AG09319 (cell line): ENCODE results near the gene ARHGEF10L.
A peak's percentile ranks its signal among the peaks of the same experiment; 100 is the strongest.

Source experiments
- DNase-seq: peaks from one replicate; pipeline ENCODE4 v3.0.0-alpha.2; 2010; ENCODE audit warnings: low read depth; ENCODE audit errors: extremely low read depth
- TF ChIP-seq, protein P1 (sequence below): IDR thresholded peaks from 2 replicates; pipeline ENCODE4 v1.5.1; 2011; ENCODE audit warnings: low read depth, mild to moderate bottlenecking, inconsistent platforms, low read length, moderate library complexity

ARHGEF10L gene

GRCh38 chr1:17692645-17693044, 153.1 kb downstream of the ARHGEF10L start:
- TF ChIP-seq, protein P1, sequence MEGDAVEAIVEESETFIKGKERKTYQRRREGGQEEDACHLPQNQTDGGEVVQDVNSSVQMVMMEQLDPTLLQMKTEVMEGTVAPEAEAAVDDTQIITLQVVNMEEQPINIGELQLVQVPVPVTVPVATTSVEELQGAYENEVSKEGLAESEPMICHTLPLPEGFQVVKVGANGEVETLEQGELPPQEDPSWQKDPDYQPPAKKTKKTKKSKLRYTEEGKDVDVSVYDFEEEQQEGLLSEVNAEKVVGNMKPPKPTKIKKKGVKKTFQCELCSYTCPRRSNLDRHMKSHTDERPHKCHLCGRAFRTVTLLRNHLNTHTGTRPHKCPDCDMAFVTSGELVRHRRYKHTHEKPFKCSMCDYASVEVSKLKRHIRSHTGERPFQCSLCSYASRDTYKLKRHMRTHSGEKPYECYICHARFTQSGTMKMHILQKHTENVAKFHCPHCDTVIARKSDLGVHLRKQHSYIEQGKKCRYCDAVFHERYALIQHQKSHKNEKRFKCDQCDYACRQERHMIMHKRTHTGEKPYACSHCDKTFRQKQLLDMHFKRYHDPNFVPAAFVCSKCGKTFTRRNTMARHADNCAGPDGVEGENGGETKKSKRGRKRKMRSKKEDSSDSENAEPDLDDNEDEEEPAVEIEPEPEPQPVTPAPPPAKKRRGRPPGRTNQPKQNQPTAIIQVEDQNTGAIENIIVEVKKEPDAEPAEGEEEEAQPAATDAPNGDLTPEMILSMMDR = no peak
- no peak for DNase-seq

DNA sequence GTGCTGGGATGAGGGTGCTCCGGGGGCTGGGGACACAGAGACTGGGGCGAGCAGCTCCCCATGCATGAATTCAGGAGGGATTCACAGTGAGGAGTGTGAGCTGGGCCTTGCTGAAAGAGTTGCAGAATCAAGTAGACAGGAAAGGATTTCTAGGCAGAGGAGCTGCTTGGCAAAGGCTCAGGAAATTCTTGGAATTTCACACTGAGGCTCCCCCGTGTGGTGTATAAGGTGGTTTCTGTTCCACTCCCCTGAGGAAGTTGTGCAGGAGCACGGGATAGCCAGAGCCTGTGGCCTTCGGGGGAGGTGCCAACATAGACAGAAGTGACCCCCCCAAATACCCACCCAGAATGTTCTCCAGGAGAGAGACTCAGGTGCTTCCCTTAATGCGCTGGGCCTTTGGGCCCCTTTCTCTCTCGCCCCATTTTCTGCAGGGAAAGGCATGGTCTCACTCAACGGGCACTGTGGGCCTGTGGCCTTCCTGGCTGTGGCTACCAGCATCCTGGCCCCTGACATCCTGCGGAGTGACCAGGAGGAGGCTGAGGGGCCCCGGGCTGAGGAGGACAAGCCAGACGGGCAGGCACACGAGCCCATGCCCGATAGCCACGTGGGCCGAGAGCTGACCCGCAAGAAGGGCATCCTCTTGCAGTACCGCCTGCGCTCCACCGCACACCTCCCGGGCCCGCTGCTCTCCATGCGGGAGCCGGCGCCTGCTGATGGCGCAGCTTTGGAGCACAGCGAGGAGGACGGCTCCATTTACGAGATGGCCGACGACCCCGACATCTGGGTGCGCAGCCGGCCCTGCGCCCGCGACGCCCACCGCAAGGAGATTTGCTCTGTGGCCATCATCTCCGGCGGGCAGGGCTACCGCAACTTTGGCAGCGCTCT, 157.2 kb downstream of the ARHGEF10L start:
- peak; percentile 12 for DNase-seq
- TF ChIP-seq, protein P1 = peak; percentile 39

- TF ChIP-seq, protein P1 = no peak
- DNase-seq = no peak
These were observed 158.0 kb downstream of the ARHGEF10L start for GRCh38 chr1:17697458-17697857.

- no peak for DNase-seq
- TF ChIP-seq, protein P1 = no peak
These were observed 160.1 kb downstream of the ARHGEF10L start for GRCh38 chr1:17699581-17699980.

DNA sequence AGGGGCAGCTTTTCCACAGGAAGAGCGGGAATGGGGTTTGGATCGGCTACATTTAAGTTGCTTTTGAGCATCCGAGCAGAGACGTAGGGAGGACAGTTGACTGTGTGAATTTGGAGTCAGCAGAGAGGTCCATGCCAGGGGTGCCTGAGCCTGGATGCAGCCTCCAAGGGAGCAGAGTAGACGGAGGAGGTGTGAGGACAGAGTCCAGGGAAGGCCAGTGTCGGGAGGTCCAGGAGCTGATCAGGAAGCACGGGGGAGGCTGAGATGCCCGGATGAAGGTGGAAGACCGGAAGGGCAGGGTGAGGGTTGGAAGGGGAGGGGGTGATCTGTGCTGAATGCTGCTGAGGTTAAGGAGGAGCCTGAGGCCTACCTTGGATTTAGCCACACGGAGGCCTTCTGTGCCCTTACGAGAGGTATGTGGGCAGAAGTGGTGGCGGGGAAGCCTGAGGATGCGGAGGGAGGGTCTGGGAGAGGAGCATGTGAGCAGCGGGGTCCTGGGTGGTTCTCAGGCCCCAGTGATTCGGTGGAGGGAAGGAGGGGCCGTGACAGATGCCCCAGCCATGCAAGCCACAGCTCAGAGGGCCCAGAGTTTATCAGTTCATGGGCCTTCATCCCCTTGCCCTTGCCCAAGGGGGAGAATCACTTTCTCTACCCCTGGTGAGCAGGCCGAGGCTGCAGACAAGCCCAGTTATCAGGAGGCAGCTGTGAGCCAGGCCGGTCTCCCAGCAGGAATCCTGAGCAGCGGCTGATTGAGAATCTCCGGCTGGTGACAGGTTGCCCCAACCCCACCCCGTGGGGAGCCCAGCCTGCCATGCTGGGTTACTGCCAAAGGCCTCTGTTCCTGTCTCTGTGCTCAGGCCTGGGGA, 161.7 kb downstream of the ARHGEF10L start:
- no peak for DNase-seq
- TF ChIP-seq, protein P1 = no peak

DNA sequence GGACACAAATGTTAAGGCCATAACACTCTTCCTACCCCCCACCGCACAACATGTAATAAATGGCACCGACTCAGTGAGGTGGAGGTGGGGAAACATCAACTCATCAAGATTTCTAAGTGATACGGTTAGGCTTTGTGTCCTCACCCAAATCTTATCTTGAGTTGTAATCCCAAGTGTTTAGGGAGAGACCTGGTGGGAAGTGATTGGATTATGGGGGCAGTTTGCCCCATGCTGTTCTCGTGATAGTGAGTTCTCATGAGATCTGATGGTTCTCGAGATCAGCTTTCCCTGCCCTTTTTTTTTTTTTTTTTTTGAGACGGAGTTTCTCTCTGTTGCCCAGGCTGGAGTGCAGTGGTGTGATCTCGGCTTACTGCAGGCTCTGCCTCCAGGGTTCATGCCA, 164.7 kb downstream of the ARHGEF10L start:
- no peak for DNase-seq
- TF ChIP-seq, protein P1 = no peak

- TF ChIP-seq, protein P1 = no peak
- DNase-seq = no peak
These were observed 166.9 kb downstream of the ARHGEF10L start for GRCh38 chr1:17706445-17706844.
